ENCODE results near the gene SELENON. TPM values are rescaled to one million over a fixed set of nuclear protein-coding genes. Genes with fewer than 3 reads are reported as not detected.

Gene SELENON
- total and polyA plus RNA-seq, 9 of the 15 experiments (the other 6 are each of a cell fraction or from before 2014, with no cell fraction given) = 0.43 to 26.7 (median 7.0) TPM

GRCh38 chr1:25819491-25820246 is 19.7 kb downstream of the SELENON start, which contains the start of gene MTFR1L (continued):
- no peak for TF ChIP-seq ZNF518B (CRISPR knock-in tag; IDR thresholded peaks at IDR 0.05)
- TF ChIP-seq RAD21 (CRISPR knock-in tag; conservative IDR thresholded peaks at IDR 0.05 in 1 of 2, IDR thresholded peaks at IDR 0.05 in 1 of 2) = no peak
- TF ChIP-seq SUPT5H (IDR thresholded peaks at IDR 0.05) = peak; percentile 89
- no peak for TF ChIP-seq POLR2AphosphoS2 (IDR thresholded peaks at IDR 0.05; ENCODE audit: low read length)
- no peak for TF ChIP-seq SMAD1 (IDR thresholded peaks at IDR 0.05; ENCODE audit: low read depth, low read length, partially characterized antibody)
- TF ChIP-seq THRB (CRISPR knock-in tag; conservative IDR thresholded peaks at IDR 0.05) = no peak
- peak in 1 of 2 experiments; percentile 33; a peak in 2 of 4 replicates for TF ChIP-seq MLLT1 (IDR thresholded peaks at IDR 0.05)
- TF ChIP-seq TAF7 (tag; IDR thresholded peaks at IDR 0.05) = no peak
- no peak for TF ChIP-seq RERE (CRISPR knock-in tag; IDR thresholded peaks at IDR 0.05; ENCODE audit: borderline replicate concordance)
- TF ChIP-seq ZNF444 (CRISPR knock-in tag; IDR thresholded peaks at IDR 0.05) = no peak
- no peak for TF ChIP-seq ARID3B (CRISPR knock-in tag; IDR thresholded peaks at IDR 0.05; ENCODE audit: borderline replicate concordance)
- no peak for TF ChIP-seq ESRRB (CRISPR knock-in tag; IDR thresholded peaks at IDR 0.05; ENCODE audit: borderline replicate concordance)
- no peak for TF ChIP-seq ZNF780A (CRISPR knock-in tag; IDR thresholded peaks at IDR 0.05)

Data from K562 (cell line).